GM19035 (cell line): Measurements from ENCODE around the gene RET.
A peak's percentile ranks its signal among the peaks of the same experiment; 100 is the strongest.

Experiments
- ATAC-seq: cut with Tn5 transposase; IDR thresholded peaks from one replicate; pipeline ENCODE4 v1.9.1; 2021; ENCODE audit not compliant: unreplicated experiment

The RET gene

GRCh38 chr10:43118631-43119415 lies 42.0 kb downstream of the RET start:
- no peak for ATAC-seq

- ATAC-seq = no peak
Measured at GRCh38 chr10:43119416-43120115, 42.7 kb downstream of the RET start.

GRCh38 chr10:43120116-43120928 lies 43.5 kb downstream of the RET start:
- ATAC-seq = peak; percentile 19

DNA sequence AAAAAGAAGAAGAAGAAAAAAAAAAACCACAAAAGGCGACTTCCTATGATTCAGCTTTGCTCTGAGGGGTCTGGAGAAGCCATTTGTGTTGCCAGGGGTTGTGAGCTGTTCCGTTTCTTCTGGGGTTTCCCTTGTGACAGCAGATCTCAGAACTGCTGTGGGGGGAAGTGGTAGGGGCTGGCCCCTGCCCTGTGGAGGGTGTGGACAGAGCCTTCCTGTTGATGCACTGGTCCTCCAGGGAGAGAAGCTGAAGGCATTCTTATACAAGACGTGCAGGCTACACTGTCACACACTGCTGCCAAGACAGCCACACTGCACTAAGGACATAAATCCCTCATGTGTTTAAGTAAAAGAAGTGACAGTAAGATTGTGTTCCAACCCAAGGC lies 44.1 kb downstream of the RET start:
- peak; percentile 86 for ATAC-seq

DNA sequence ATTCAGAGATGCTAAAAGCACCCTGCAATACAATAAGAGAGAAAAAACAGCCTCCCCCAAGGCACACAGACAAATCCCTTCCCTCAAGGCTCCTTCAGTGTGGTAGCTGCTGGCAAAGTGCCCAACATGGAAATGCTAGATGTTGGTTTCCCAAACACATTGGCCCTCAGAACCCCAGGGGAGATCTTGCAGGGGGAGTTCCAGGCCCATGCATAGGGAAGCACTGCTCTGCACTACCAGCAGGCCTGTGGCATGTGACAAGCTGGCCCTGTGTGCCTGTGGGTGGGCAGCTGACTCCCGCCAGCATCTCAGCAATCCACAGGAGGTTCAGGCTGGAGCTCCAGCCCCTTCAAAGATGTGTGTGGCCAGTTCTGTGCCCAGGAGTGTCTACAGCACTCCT lies 44.6 kb downstream of the RET start:
- no peak for ATAC-seq

- no peak for ATAC-seq
Measured at GRCh38 chr10:43122096-43122495, 45.2 kb downstream of the RET start.

DNA sequence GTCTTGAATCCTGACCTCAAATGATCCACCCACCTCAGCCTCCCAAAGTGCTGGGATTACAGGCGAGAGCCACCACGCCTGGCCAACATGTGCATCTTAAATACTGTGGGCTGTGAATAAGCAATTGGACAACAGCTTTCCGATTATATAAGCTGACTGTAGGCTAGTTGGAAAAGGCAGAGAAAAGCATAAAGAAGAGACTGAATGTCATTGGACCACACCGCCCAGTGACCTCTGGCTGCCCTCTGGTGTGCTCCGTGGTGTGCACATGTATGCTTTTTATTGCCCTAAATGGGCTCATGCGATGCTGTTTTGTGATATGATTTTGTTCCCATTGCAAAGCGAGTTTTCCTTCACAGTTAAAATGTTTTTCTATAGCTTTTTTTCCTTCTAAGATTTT lies 46.0 kb downstream of the RET start:
- no peak for ATAC-seq

DNA sequence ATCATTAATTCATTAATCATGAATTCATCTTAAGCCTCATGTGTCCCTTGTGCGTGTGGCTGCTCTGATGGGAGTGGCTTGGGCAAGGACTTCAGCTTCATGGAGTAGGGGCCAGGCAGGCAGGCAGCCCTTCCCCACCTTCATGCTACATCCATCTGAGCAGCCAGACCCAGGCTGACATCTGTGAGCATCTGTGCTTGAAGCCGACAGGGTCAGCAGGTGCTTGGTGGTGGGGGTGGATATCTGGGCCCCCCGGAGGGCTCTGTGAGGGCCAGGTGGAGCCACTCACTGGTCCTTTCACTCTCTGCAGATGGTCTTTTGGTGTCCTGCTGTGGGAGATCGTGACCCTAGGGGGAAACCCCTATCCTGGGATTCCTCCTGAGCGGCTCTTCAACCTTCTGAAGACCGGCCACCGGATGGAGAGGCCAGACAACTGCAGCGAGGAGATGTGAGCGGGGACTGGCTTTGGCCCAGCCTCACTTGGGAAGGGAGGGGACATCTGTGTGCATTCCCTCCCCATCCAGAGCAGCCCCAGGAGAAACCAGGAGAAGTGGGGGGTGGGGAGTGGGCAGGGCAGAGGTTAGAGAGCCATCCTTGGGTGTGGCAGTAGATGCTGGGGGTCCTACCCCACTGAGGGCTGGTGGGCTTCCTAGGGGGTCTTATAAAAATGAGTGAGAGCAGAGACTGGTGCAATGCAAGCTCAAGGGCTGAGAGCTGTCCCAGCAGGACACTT lies 46.7 kb downstream of the RET start:
- no peak for ATAC-seq

DNA sequence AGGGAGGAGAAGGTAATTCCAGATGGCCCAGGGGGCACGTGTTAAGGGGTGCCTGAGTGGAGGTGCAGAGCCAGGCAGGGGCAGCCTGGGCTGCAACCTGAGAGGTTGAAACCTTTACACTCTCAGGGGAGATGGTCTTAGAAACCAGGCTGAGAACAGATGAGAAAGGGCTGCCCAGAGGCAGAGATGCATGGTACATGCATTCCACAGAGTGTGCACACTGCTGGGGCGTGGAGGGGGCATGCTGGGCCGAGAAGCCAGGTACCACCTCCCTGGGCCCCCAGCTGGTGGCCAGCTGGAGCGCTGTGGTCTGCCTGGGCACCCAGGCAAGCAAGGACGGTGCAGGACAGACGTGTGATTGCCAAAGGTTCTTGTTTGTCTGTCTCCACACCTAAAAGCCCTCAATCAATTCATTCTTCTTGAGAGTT lies 47.2 kb downstream of the RET start:
- ATAC-seq = no peak

GRCh38 chr10:43124574-43125273 lies 47.9 kb downstream of the RET start:
- no peak for ATAC-seq

DNA sequence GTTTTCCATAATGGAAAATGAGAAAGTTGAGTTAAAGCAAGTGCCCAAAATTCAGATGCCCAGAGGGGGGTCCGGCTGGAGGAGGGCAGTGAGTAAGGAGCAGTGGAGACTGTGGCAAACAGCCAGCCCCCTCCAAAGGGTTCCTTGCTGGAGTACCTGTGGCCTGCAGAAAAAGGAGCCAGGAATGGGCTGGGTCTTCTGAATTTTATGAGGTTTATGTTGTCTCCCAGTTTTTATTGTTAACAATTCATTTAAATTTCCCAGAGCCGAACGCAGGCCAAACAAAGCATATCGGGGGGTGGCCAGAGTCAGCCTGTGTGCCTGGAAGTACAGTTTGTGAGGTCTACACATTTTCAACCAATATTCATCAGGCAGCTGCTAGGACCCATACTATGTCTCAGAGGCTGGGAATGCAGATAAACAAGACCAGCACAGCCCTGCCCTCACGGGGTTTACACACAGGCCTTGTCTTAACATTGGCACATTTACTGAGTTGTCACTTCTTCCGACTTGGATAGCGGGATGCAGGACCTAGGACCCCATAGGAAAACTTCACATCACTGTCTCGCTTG lies 48.5 kb downstream of the RET start:
- ATAC-seq = no peak

DNA sequence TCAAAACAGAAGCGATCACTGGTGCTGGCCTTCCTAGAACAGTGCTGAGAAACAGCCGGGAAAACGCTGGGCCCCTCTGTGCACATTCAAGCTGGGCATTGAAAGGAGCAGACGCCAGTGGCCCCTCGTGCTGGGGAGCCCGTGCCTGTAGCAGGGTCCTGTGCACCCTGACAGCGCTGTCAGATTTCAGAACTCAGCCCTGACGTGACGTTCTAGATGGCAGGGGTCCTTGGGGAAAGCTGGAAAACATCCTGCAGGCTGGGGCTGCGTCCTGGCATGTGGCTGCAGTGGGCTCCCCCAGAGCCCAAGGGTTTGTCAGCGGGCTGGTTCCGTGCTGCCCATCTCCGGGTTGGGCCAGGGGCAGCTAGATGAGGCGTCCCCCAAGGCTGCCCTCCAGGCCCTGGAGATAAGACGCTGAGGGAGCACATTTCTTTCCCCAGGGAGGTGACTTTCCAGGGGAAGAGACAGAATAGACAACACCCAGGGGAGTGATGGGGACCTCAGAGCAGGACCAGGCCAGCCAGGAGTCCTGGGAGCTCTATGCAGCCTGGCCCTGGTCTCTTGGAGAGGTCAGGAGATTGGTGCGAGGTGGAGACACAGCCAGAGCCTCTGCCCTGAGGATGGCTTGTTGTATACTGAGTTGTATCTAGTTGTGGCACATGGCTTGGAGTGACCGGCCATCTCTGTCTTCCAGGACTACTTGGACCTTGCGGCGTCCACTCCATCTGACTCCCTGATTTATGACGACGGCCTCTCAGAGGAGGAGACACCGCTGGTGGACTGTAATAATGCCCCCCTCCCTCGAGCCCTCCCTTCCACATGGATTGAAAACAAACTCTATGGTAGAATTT lies 49.2 kb downstream of the RET start:
- ATAC-seq = no peak

- ATAC-seq = peak; percentile 48
Measured at GRCh38 chr10:43126759-43127424, 50.0 kb downstream of the RET start.

- no peak for ATAC-seq
Measured at GRCh38 chr10:43127442-43127841, 50.6 kb downstream of the RET start.

- ATAC-seq = no peak
Measured at GRCh38 chr10:43128331-43128730, 51.5 kb downstream of the RET start.

- peak; percentile 43 for ATAC-seq
Measured at GRCh38 chr10:43128958-43129706, 52.3 kb downstream of the RET start.

- no peak for ATAC-seq
Measured at GRCh38 chr10:43130770-43131171, 53.9 kb downstream of the RET start.

DNA sequence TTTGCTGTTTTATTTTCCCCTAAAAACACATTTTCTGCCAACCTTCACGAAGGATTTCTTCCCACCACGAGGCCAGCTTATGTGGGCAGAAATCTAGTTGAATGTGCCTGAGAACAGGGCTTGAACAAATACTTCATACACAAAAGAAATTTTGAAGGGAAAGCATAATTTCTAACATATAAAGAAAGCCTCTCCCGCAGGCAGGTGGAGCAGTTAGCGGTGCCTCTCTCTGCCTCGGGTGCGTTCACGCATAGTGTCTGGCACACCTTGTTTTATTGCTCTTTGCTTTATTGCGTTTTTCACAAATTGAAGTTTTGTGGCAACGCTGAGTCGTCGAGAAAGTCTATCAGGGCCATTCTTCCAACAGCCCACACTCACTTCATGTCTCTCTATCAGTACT lies 54.4 kb downstream of the RET start:
- no peak for ATAC-seq
